Transverse colon (tissue), 3 donors: ENCODE results near the gene PRKCE.

Source experiments
- POLR2A ChIP-seq: fragments of 450-650 bp; IDR thresholded peaks from one replicate; pipeline ENCODE4 v1.6.1; 2016; ENCODE audit warnings: antibody characterized with exemption, mild to moderate bottlenecking, moderate library complexity
- TF ChIP-seq, protein P1 (sequence below), 5 experiments: fragments of 200-600 bp in 3 of 5; fragments of 450-650 bp in 2 of 5; sonication (generic) in 3 of 5; IDR thresholded peaks; 1 replicate in 2 of 5; 2 replicates in 3 of 5; pipeline ENCODE4 v1.5.1; 2016 to 2017; ENCODE audit warnings: antibody characterized with exemption in 5 of 5, inconsistent platforms in 3 of 5, mild to moderate bottlenecking in 2 of 5, moderate library complexity in 1 of 5

DNA sequence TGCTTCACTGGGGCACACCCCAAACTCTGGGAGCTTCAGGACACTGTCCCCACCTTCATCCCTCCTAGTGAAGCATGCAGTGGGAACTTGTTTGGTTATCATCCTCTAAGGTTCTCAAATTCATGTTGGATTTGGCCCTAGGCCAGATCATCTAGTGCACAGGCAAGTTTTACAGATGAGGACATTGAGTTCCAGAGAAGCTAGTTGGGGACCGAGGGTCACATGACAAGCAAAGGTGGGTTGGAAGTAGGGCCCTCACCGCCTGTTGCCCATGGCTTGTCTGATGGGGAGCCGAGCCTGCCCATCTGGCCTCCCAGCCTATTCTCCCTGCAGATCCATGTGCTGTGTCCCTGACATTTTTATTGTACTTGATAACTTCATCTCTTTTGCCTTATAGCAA, 2.8 kb downstream of the PRKCE start:
- TF ChIP-seq, protein P1, sequence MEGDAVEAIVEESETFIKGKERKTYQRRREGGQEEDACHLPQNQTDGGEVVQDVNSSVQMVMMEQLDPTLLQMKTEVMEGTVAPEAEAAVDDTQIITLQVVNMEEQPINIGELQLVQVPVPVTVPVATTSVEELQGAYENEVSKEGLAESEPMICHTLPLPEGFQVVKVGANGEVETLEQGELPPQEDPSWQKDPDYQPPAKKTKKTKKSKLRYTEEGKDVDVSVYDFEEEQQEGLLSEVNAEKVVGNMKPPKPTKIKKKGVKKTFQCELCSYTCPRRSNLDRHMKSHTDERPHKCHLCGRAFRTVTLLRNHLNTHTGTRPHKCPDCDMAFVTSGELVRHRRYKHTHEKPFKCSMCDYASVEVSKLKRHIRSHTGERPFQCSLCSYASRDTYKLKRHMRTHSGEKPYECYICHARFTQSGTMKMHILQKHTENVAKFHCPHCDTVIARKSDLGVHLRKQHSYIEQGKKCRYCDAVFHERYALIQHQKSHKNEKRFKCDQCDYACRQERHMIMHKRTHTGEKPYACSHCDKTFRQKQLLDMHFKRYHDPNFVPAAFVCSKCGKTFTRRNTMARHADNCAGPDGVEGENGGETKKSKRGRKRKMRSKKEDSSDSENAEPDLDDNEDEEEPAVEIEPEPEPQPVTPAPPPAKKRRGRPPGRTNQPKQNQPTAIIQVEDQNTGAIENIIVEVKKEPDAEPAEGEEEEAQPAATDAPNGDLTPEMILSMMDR (IDR thresholded peaks at IDR 0.05) = no peak
- TF ChIP-seq POLR2A = no peak
